Measurements from ENCODE around the gene KLHL25.

KLHL25 gene

DNA sequence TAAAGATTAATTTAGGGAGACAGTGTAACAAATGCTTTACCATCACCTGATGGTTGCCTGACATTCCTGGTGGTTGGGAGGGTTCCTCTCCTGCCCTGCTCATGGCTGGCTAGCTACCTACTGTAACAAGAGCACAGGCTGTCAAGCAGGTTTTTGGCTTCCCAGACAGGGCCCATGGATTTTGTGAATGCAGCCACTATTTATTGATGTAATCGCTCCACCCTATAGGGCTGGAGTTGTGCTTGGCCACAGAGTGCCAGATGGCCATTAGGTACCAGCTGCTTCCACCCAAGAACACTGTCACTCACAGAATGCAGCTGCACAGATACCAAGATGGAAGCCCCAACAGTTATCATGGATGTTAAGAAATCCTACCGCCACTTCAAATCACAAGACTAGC, 31.0 kb upstream of the KLHL25 start:
- H3K27me3 ChIP-seq (ENCODE audit: insufficient read depth, poor library complexity, severe bottlenecking) = no peaks in the 10 kb centered on the region
- no peaks in the 10 kb centered on the region for H3K36me3 ChIP-seq (ENCODE audit: low read depth)
- H3K9me3 ChIP-seq (ENCODE audit: severe bottlenecking) = no peaks in the 10 kb centered on the region
- TF ChIP-seq, protein P1, sequence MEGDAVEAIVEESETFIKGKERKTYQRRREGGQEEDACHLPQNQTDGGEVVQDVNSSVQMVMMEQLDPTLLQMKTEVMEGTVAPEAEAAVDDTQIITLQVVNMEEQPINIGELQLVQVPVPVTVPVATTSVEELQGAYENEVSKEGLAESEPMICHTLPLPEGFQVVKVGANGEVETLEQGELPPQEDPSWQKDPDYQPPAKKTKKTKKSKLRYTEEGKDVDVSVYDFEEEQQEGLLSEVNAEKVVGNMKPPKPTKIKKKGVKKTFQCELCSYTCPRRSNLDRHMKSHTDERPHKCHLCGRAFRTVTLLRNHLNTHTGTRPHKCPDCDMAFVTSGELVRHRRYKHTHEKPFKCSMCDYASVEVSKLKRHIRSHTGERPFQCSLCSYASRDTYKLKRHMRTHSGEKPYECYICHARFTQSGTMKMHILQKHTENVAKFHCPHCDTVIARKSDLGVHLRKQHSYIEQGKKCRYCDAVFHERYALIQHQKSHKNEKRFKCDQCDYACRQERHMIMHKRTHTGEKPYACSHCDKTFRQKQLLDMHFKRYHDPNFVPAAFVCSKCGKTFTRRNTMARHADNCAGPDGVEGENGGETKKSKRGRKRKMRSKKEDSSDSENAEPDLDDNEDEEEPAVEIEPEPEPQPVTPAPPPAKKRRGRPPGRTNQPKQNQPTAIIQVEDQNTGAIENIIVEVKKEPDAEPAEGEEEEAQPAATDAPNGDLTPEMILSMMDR (IDR thresholded peaks at IDR 0.05; ENCODE audit: poor library complexity, severe bottlenecking) = no peak
- no peak overlapping the region for H3K27ac ChIP-seq (ENCODE audit: poor library complexity, severe bottlenecking)
- H3K4me3 ChIP-seq (ENCODE audit: severe bottlenecking) = no peak overlapping the region
- DNase-seq (ENCODE audit: low spot score) (no peak), ATAC-seq (ENCODE audit: low read depth) (no peak)
- no peaks in the 10 kb centered on the region for H3K4me1 ChIP-seq (ENCODE audit: insufficient read depth, poor library complexity, severe bottlenecking)

DNA sequence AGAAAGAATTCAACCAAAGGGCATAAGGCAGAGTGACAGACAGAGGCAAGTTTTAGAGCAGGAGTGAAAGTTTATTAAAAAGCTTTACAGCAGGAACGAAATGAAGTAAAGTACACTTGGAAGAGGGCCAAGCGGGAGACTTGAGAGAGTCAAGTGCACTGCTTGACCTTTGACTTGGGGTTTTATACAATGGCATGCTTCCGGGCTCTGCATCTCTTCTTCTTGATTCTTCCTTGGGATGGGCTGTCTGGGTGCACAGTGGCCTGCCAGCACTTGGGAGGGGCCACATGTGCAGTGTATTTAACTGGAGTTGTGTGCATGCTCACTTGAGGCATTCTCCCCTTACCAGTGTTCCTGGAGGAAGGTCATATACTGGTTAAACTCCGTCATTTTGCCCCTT, 30.4 kb upstream of the KLHL25 start:
- no peaks in the 10 kb centered on the region for H3K9me3 ChIP-seq (ENCODE audit: severe bottlenecking)
- TF ChIP-seq, protein P1 (IDR thresholded peaks at IDR 0.05; ENCODE audit: poor library complexity, severe bottlenecking) = no peak
- DNase-seq (ENCODE audit: low spot score) = no peak
- H3K36me3 ChIP-seq (ENCODE audit: low read depth) = no peaks in the 10 kb centered on the region
- no peaks in the 10 kb centered on the region for H3K4me1 ChIP-seq (ENCODE audit: insufficient read depth, poor library complexity, severe bottlenecking)
- ATAC-seq (ENCODE audit: low read depth) = no peak
- H3K4me3 ChIP-seq (ENCODE audit: severe bottlenecking) = no peak overlapping the region
- H3K27me3 ChIP-seq (ENCODE audit: insufficient read depth, poor library complexity, severe bottlenecking) = no peaks in the 10 kb centered on the region
- H3K27ac ChIP-seq (ENCODE audit: poor library complexity, severe bottlenecking) = no peak overlapping the region

DNA sequence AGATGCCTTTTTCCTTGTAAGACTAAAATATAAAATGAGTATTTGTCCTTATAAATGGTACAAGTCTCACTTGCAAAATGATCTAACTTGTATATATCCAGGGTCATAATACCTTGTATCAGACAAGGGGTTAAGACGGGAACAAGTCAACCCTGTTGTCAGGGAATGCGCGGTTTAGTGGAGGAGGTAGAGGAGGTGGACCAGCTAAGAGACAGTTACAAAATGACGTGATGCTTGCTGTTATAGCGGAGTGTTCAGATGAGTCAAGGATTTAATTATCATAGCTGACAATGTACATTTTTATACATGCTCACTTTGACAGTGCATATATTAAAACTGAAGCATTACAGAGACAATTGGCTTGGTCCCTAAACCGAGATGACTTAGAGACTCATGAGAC, 26.8 kb upstream of the KLHL25 start:
- Histone ChIP-seq H3K4me3 (ENCODE audit: severe bottlenecking) (no peak overlapping the region), H3K4me1 (ENCODE audit: insufficient read depth, poor library complexity, severe bottlenecking) (no peaks in the 10 kb centered on the region), H3K36me3 (ENCODE audit: low read depth) (no peaks in the 10 kb centered on the region), H3K27ac (ENCODE audit: poor library complexity, severe bottlenecking) (no peak overlapping the region), H3K9me3 (ENCODE audit: severe bottlenecking) (no peaks in the 10 kb centered on the region), H3K27me3 (ENCODE audit: insufficient read depth, poor library complexity, severe bottlenecking) (no peaks in the 10 kb centered on the region)
- ATAC-seq (ENCODE audit: low read depth) (no peak), DNase-seq (ENCODE audit: low spot score) (no peak)
- TF ChIP-seq, protein P1 (IDR thresholded peaks at IDR 0.05; ENCODE audit: poor library complexity, severe bottlenecking) = no peak

DNA sequence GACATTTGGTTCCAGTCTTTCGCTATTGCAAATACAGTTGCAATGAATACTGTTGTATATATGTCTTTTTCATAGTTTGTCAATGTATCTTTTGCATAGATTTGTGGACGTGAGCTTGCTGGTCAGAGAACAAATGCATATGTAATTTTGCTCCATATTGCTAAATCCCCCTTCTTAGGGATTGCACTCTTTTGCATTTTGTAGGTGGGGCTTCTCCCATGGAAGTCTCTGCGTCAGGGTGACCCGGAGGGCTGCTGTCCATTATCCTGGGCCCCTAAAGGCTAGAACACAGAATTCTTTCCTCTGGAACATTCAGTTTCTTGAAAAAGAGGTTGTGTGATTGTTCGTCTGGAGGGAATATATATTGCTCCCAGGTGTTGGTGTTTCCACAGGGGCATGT, 25.2 kb upstream of the KLHL25 start:
- Histone ChIP-seq H3K9me3 (ENCODE audit: severe bottlenecking) (no peaks in the 10 kb centered on the region), H3K36me3 (ENCODE audit: low read depth) (no peaks in the 10 kb centered on the region), H3K27ac (ENCODE audit: poor library complexity, severe bottlenecking) (no peak overlapping the region), H3K4me3 (ENCODE audit: severe bottlenecking) (no peak overlapping the region), H3K4me1 (ENCODE audit: insufficient read depth, poor library complexity, severe bottlenecking) (no peaks in the 10 kb centered on the region), H3K27me3 (ENCODE audit: insufficient read depth, poor library complexity, severe bottlenecking) (no peaks in the 10 kb centered on the region)
- no peak for ATAC-seq (ENCODE audit: low read depth)
- no peak for DNase-seq (ENCODE audit: low spot score)
- TF ChIP-seq, protein P1 (IDR thresholded peaks at IDR 0.05; ENCODE audit: poor library complexity, severe bottlenecking) = no peak

DNA sequence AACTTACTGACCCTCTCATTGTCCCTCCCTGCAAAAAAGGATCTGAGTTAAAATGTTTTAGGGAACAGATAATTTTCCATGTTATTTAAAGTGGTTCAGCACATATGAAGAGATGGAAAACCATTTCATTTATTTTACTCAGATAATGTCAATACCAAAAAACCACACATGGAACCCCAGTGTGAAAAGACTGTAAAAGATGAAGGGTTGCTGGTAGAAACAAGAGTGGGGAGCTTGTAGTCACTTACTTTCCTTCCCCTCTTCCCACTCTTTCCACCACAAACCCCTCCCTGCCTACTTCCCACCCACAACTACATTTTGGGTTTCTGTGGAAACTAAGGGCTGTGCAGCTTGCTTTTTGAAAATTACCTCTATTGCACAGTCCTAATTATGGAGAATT, 18.5 kb upstream of the KLHL25 start:
- Histone ChIP-seq H3K36me3 (ENCODE audit: low read depth) (no peaks in the 10 kb centered on the region), H3K27me3 (ENCODE audit: insufficient read depth, poor library complexity, severe bottlenecking) (no peaks in the 10 kb centered on the region), H3K4me3 (ENCODE audit: severe bottlenecking) (no peak overlapping the region), H3K4me1 (ENCODE audit: insufficient read depth, poor library complexity, severe bottlenecking) (no peaks in the 10 kb centered on the region), H3K27ac (ENCODE audit: poor library complexity, severe bottlenecking) (no peak overlapping the region), H3K9me3 (ENCODE audit: severe bottlenecking) (no peaks in the 10 kb centered on the region)
- no peak for DNase-seq (ENCODE audit: low spot score)
- ATAC-seq (ENCODE audit: low read depth) = no peak
- TF ChIP-seq, protein P1 (IDR thresholded peaks at IDR 0.05; ENCODE audit: poor library complexity, severe bottlenecking) = no peak
